Tibial artery (tissue), 4 donors: ENCODE measurements around the gene RAB41.

Experiments used
- DNase-seq, 2 donors: peaks; one replicate each; pipeline ENCODE4 v3.0.0-alpha.2; 2019
- H3K27ac ChIP-seq, 2 donors: fragments of 200-600 bp; sonication (generic) in 1 of 2; 1 replicate in 1 of 2; 2 replicates in 1 of 2; pipeline ENCODE4 v1.5.1; 2018 to 2019; ENCODE audit warnings: mild to moderate bottlenecking in 1 of 2
- H3K27me3 ChIP-seq, 2 donors: fragments of 200-600 bp; sonication (generic) in 1 of 2; one replicate each; pipeline versions ENCODE4 v1.5.1 to v1.6.0; 2016 to 2019
- H3K36me3 ChIP-seq, 3 donors: fragments of 200-600 bp; sonication (generic) in 2 of 3; one replicate each; pipeline ENCODE4 v1.5.1; 2016 to 2019; ENCODE audit warnings: mild to moderate bottlenecking in 2 of 3
- H3K4me1 ChIP-seq, 4 donors: fragments of 200-600 bp; sonication (generic) in 2 of 4; 1 replicate in 3 of 4; 2 replicates in 1 of 4; pipeline ENCODE4 v1.5.1; 2016 to 2019
- H3K4me3 ChIP-seq, 2 donors: fragments of 200-600 bp; sonication (generic) in 1 of 2; 1 replicate in 1 of 2; 2 replicates in 1 of 2; pipeline ENCODE4 v1.5.1; 2018 to 2019; ENCODE audit warnings: mild to moderate bottlenecking in 2 of 2
- H3K9me3 ChIP-seq, 3 donors: fragments of 200-600 bp; sonication (generic) in 1 of 3; one replicate each; pipeline ENCODE4 v1.5.1; 2016 to 2019
- intact Hi-C: fragments of 100-400 bp; cut with DNase I; formaldehyde crosslinking; loops from one replicate; pipeline ENCODE4 v1.15.0; 2023; ENCODE audit warnings: low total_unique reads
- TF ChIP-seq, protein P1 (sequence below), 2 experiments: fragments of 200-600 bp in 1 of 2; fragments of 450-650 bp in 1 of 2; IDR thresholded peaks; one replicate each; pipeline ENCODE4 v1.5.1; 2017 to 2019; ENCODE audit warnings: antibody characterized with exemption in 2 of 2, mild to moderate bottlenecking in 1 of 2, moderate library complexity in 1 of 2

RAB41 gene

DNA sequence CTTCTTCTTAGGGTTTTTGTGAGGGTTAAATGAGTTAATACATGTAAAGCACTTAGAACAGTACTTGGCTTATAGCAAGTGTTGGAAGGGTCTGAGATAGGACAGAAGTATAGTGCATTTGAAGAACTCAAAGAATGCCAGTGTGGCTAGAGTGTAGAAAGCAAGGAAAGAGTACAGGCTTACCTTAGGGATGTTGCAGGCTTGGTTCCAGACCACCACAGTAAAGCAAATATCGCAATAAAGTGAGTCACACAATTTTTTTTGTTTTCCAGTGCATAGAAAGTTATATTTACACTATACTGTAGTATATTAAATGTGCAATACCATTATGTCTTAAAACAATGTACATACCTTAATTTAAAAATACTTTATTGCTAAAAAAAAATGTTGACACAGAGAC, 49.2 kb downstream of the RAB41 start:
- no peak overlapping the region for H3K27ac ChIP-seq
- no peaks in the 10 kb centered on the region for H3K27me3 ChIP-seq
- H3K36me3 ChIP-seq = no peaks in the 10 kb centered on the region
- H3K4me3 ChIP-seq = no peak overlapping the region
- intact Hi-C loops = no loop called here
- H3K4me1 ChIP-seq = no peaks in the 10 kb centered on the region
- H3K9me3 ChIP-seq = no peaks in the 10 kb centered on the region
- TF ChIP-seq, protein P1, sequence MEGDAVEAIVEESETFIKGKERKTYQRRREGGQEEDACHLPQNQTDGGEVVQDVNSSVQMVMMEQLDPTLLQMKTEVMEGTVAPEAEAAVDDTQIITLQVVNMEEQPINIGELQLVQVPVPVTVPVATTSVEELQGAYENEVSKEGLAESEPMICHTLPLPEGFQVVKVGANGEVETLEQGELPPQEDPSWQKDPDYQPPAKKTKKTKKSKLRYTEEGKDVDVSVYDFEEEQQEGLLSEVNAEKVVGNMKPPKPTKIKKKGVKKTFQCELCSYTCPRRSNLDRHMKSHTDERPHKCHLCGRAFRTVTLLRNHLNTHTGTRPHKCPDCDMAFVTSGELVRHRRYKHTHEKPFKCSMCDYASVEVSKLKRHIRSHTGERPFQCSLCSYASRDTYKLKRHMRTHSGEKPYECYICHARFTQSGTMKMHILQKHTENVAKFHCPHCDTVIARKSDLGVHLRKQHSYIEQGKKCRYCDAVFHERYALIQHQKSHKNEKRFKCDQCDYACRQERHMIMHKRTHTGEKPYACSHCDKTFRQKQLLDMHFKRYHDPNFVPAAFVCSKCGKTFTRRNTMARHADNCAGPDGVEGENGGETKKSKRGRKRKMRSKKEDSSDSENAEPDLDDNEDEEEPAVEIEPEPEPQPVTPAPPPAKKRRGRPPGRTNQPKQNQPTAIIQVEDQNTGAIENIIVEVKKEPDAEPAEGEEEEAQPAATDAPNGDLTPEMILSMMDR (IDR thresholded peaks at IDR 0.05) = no peak
- no peak for DNase-seq

DNA sequence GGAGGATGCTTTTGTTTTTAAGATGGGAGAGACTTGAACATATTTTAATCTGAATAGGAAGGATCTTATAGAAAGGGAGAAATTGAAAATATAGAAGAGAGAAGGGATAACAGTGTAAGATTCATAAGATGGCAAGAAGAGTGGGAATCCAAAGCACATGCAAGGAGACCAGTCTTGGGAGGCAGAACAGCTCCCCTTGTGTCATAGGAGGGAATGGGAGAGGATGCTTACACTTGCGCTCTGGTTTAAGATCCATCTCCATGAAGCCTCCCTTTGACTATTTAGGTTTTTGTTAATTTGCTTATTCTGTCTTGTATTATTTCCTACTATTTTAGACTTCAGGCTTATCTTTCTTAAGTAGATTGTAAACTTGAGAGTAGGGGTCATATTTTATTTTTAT, 50.6 kb downstream of the RAB41 start:
- Histone ChIP-seq H3K4me3 (no peak overlapping the region), H3K27me3 (no peaks in the 10 kb centered on the region), H3K36me3 (no peaks in the 10 kb centered on the region), H3K27ac (no peak overlapping the region), H3K9me3 (no peaks in the 10 kb centered on the region), H3K4me1 (no peaks in the 10 kb centered on the region)
- intact Hi-C loops = no loop called here
- no peak for DNase-seq
- TF ChIP-seq, protein P1 (IDR thresholded peaks at IDR 0.05) = no peak
